MV-4-11 (cell line): ENCODE measurements around the gene THEMIS2.
"Not testable (repeated sequence)": the region's sequence is repeated elsewhere in the genome, so short reads cannot be mapped to it uniquely, and the experiment has no call there.

Experiments used
- DNase-seq: peaks from one replicate; lab custom pipeline; 2025; lab: John Stamatoyannopoulos, UW

Gene THEMIS2

DNA sequence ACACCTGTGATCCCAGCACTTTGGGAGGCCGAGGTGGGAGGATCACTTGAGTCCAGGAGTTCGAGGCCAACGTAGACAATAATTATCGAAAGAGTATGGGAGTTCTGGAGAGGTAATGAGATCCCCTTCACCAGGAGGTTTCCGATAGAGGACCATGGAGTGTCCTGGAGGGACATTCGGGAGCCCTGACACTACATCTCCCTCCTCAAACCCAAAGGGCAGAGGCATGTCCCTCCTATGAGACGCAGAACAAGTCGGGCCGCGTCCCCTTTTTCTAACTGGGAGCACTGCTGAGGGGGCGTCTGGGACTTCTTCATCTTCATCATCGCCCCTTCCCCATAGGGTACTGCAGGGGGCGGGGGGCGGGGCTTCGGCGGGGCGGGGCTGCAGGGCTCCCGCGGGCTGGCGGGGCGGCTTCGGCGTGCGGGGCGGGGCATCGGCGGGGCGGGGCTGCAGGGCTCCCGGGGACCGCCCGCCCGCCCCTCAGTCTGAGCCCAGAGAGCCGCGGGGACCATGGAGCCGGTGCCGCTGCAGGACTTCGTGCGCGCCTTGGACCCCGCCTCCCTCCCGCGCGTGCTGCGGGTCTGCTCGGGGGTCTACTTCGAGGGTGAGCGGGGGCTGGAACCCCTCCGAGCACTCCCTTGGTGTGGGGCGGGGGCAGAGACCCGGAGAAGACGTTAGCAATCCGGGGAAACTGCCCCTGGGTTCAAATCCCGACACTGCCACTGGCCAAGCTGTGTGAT is at the start of gene THEMIS2:
THEMIS2 (plus strand) TSS at position 486 of the 743 bp plus-strand sequence; CDS start at position 514, 28 bp downstream.
- no peak for DNase-seq

DNA sequence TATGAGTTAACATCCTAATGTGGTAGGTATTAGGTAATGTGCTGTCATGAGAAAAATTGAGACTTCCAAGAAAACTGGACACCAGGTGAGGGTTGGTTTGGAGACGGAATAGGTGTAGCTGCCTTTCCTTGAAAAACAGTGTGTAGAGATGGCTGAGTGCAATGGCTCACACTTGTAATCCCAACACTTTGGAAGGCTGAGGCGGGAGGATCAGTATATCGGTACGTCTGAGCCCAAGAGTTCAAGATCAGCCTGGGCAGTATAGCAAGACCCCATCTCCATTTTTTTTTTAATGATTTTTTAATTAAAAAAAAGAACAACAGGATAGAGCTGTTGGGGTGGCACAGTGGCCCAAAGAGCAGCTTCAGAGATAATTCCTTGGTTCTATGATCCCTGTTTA is 48.6 kb upstream of the THEMIS2 start:
- no peak for DNase-seq

GRCh38 chr1:27824411-27824810 is 47.9 kb upstream of the THEMIS2 start:
- DNase-seq = no peak

DNA sequence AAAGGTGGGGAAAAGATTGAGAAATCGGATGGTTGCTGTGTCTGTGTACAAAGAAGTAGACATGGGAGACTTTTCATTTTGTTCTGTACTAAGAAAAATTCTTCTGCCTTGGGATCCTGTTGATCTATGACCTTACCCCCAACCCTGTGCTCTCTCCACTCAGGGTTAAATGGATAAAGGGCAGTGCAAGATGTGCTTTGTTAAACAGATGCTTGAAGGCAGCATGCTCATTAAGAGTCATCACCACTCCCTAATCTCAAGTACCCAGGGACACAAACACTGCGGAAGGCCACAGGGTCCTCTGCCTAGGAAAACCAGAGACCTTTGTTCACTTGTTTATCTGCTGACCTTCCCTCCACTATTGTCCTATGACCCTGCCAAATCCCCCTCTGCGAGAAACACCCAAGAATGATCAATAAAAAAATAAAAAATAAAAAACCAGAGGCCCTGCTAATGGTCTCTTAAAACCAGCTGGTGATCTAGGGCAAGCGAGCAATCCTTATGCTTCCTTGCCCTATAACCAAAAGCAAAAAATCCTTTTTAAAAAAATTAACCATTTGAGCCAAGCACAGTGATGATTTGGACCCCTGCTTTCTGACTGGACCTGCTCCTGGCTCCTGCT is 42.9 kb upstream of the THEMIS2 start:
- not testable (repeated sequence) for DNase-seq

DNA sequence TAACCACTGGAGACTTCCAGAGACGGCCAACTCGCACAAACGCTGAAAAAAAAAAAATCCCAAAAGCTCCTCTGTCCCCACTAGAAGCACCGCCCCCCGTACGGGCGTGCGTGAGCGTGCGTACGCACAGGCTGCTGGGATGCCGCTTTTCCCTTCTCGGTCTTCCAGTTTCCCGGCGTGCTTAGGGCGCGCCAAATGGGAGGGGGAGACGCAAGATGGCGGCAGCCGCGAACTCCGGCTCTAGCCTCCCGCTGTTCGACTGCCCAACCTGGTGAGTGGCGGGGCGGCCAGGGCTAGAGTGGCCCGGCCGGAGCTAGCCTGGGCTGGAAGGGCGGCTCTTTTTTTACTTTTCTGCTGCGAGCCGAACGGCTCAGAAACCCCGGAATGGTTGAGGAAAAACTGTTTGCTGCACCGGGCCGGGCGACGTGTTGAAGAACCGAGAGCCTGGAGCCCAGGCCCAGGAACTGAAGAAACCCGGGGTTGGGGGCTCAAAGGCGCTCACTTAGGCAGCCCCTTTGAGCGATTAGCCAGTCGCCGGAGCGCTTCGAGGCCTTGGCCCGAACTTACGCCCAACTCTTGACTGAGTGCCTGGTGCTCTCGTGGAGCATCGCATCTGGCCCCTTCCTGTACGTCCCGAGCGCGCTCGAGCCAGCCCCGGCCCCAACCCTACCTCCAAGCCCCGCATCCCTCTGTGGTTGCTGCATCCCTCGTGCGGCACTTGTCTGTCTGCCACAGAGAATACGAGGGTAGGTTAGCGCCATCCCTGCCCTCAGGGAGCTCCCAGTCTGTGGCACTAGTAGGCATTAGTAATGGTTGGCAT is 41.5 kb upstream of the THEMIS2 start, which contains the start of gene PPP1R8:
PPP1R8 (plus strand) TSS at position 162 of the 820 bp plus-strand sequence; CDS start at position 216, 54 bp downstream.
- DNase-seq = peak; percentile 95

- no peak for DNase-seq
Observed at GRCh38 chr1:27831568-27832410, 40.6 kb upstream of the THEMIS2 start.

DNA sequence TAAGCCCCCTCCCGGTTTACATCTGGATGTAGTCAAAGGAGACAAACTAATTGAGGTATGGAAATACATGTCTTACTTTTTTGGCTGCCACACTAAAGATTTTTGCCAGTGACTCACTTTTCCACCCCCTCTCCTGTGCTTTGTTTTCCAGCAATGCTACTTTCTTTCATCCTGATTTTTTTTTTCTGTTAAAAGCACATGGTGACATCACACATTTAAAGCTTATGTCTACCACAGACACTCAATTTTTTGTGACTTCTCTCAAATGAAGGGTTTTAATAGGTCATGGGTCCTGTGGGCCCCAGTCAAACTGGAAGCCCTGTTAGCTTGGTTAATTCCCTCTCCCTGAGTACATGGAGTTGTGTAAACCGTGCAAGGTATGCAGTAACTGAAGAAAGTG is 39.6 kb upstream of the THEMIS2 start:
- DNase-seq = no peak

- DNase-seq = no peak
Observed at GRCh38 chr1:27833470-27833869, 38.9 kb upstream of the THEMIS2 start.

GRCh38 chr1:27835046-27835445 is 37.3 kb upstream of the THEMIS2 start:
- no peak for DNase-seq

DNA sequence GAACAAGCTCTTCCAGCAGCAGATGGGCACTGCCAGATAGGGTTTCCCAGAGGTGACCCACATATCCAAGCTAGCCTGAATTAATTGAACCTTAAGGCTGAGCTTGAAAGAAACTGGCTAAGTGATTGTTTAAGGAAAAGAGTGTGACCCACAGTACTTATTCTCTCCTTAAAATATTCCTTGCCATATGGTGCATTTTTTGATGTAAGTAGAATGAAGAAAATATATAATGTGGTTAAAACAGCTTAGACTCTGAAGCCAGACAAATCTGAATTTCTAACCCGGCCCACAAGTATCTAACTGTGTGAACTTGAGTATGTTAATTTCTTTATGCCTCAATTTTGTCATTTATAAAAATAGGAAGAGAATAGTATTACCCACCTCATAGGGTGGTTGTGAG is 36.8 kb upstream of the THEMIS2 start:
- DNase-seq = no peak

DNA sequence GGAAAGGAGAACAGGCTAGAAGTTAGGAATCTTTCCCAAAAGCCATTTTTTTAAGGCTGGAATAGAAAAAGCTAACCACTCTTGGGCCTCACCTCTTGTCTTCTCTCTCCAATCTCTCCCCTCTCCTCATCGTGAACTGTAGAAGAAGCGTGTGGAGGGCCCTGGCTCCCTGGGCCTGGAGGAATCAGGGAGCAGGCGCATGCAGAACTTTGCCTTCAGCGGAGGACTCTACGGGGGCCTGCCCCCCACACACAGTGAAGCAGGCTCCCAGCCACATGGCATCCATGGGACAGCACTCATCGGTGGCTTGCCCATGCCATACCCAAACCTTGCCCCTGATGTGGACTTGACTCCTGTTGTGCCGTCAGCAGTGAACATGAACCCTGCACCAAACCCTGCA is 22.4 kb upstream of the THEMIS2 start:
- no peak for DNase-seq

DNA sequence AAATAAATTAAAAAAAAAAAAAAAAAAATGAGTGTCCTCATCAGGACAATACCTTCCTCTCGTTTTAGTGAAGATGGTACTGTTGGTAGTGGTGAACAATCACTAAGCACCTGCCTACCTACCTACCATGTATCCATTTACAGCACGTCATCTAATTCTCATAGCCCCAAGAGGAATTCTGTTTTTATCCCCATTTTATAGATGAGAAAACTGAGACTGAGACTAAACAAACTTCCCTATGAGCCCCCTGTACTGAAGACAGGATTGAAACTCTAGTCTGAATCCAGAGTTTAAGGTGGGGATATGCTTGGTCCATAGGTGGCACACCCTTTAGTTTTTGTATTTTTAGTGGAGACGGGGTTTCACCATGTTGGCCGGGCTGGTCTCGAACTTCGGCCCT is 17.3 kb upstream of the THEMIS2 start:
- no peak for DNase-seq

- no peak for DNase-seq
Observed at GRCh38 chr1:27856561-27857343, 15.6 kb upstream of the THEMIS2 start.

DNA sequence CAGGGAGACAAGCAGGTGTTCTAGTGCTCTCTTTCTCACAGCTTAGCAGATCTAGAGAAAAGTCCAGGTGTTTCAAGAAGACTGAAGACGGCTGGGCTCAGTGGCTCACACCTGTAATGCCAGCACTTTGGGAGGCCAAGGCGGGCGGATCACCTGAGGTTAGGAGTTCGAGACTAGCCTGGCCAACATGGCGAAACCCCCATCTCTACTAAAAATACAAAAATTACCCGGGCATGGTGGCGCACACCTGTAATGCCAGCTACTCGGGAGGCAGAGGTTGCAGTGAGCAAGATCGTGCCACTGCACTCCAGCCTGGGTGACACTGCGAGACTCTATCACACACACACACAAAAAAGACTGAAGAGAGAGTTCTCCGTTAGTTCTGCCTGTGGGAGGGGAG is 14.8 kb upstream of the THEMIS2 start:
- DNase-seq = not testable (repeated sequence)

DNA sequence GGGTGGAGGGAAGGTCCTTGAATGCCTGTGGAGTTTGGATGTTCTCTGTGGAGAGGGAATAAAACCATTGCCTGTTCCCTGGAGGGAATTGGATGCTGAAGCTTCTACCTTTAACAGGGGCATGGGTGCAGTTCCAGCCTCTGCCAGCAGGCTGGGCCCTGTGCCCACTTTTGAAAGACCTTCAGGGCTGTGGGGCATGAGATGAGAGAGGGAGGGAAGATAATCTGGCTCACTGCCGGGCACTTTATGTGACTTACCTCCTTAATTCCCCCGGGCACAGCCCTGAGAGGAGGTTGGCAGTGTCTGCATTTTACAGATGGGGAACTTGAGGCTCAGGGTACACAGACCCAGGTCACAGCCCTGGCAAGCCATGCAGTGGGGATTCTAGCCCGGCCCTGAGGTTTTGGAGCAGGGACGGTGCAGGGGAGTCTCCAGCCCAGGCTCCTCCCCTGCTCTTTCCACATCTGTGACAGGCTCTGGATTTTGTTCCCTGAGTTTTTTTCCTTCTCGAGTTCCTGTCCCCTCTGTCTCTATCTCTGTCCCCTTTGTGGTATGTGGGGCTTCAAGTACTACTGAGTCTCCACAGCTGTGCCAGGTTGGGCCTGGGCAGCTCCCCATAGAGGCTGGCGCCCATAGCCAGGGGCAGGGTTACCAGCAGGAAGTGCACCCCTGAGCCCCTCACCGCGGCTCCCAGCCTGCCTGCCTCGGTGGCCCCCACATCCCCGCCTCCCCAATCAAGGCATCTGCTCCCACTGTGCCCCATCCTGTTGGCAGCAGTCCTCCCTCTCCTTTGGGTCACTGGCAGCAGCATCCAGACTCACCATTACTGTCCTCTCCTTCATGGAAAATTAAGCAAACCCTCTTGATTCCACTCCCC is 14.0 kb upstream of the THEMIS2 start:
- peak; percentile 71 for DNase-seq

DNA sequence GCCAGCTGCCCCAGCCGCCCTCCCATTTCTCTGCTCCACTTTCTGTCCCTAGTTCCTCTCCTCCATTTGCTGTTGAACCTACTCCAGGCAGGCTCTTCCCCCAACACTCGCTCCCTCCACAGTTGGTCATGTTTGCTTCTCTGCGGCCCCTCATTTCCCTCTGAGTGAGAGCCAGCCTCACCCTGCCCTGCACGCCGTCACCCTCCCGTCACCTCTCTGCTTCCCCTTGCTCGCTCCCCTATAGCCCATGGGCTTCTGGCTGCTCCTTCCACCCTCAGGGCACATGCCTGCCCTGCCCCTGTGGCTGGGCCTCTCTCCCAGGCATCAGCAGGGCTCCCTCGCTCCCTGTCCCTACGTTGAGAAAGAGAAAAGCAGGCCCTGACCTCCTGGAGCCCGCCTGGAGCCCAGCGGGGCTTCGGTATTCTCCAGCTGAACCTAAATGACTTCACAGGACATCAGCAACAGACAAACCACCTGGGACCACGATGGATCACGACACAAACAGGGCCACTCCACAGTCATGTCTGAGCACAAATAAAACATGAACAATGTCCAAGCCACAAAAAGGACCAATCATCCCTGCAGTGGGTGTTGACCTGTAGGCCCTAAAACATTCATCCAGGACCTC is 13.3 kb upstream of the THEMIS2 start:
- DNase-seq = no peak

DNA sequence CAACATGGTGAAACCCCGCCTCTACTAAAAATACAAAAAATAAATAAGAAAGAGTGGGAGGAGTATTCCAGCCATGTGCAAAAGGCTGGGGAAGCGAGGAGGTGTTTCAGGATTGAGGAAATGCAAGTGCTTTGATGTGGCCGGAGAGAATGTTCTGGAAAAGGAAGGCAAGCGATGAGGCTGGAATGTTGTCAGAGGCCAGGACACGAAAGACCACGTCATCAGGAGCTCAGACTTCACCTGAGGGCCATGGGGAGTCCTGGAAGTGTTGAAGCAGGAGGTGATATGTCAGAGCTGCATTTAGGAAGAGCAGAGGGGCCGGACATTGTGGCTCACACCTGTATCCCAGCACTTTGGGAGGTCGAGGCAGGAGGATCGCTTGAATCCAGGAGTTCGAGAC is 10.9 kb upstream of the THEMIS2 start:
- DNase-seq = no peak

- DNase-seq = no peak
Observed at GRCh38 chr1:27862004-27862403, 10.3 kb upstream of the THEMIS2 start.
